Spleen (tissue), 11 donors: ENCODE results near the gene ITGBL1. TPM values are rescaled to one million over a fixed set of nuclear protein-coding genes. Genes with fewer than 3 reads are reported as not detected.

Experiments
- DNase-seq: peaks from one replicate; pipeline ENCODE4 v3.0.0-alpha.2; 2020
- H3K27ac ChIP-seq, 8 donors: fragments of 200-600 bp; sonication (generic) in 7 of 8; 1 replicate in 4 of 8; 2 replicates in 4 of 8; pipeline versions ENCODE4 v1.5.0 to v1.8.0; 2016 to 2021; ENCODE audit warnings: inconsistent platforms in 4 of 8, mild to moderate bottlenecking in 4 of 8, moderate library complexity in 1 of 8
- H3K27me3 ChIP-seq, 7 donors: fragments of 200-600 bp; sonication (generic) in 6 of 7; replicated peaks in 1 of 7; 1 replicate in 4 of 7; 2 replicates in 3 of 7; pipeline versions ENCODE4 v1.5.0 to v1.8.0; 2016 to 2021; ENCODE audit warnings: inconsistent platforms in 3 of 7, mild to moderate bottlenecking in 1 of 7
- H3K36me3 ChIP-seq, 6 donors: fragments of 200-600 bp; sonication (generic) in 5 of 6; 1 replicate in 4 of 6; 2 replicates in 2 of 6; pipeline versions ENCODE4 v1.5.0 to v1.8.0; 2016 to 2021; ENCODE audit warnings: inconsistent platforms in 2 of 6
- H3K4me1 ChIP-seq, 6 donors: fragments of 200-600 bp; sonication (generic) in 5 of 6; 1 replicate in 3 of 6; 2 replicates in 3 of 6; pipeline versions ENCODE4 v1.5.0 to v1.8.0; 2016 to 2021; ENCODE audit warnings: inconsistent platforms in 3 of 6
- H3K4me3 ChIP-seq, 8 donors: fragments of 200-600 bp; sonication (generic) in 7 of 8; 1 replicate in 4 of 8; 2 replicates in 4 of 8; pipeline versions ENCODE4 v1.5.0 to v1.8.0; 2016 to 2021; ENCODE audit warnings: inconsistent platforms in 4 of 8, mild to moderate bottlenecking in 4 of 8, moderate library complexity in 2 of 8
- H3K9me3 ChIP-seq, 8 donors: fragments of 200-600 bp; sonication (generic) in 7 of 8; 1 replicate in 4 of 8; 2 replicates in 4 of 8; pipeline versions ENCODE4 v1.5.0 to v1.8.0; 2016 to 2021; ENCODE audit warnings: inconsistent platforms in 4 of 8
- CTCF ChIP-seq, 11 experiments: fragments of 200-600 bp in 7 of 11; fragments of 450-650 bp in 4 of 11; sonication (generic) in 4 of 11; IDR thresholded peaks in 8 of 11; conservative IDR thresholded peaks in 3 of 11; 1 replicate in 7 of 11; 2 replicates in 4 of 11; pipeline versions ENCODE4 v1.4.0 to v1.8.0; 2016 to 2021; ENCODE audit warnings: antibody characterized with exemption in 11 of 11, inconsistent platforms in 4 of 11, mild to moderate bottlenecking in 1 of 11
- POLR2A ChIP-seq, 3 donors: fragments of 450-650 bp; IDR thresholded peaks; one replicate each; pipeline ENCODE4 v1.5.1; 2017; ENCODE audit warnings: antibody characterized with exemption in 3 of 3, mild to moderate bottlenecking in 1 of 3
- POLR2AphosphoS5 ChIP-seq, 3 donors: sonication (generic); formaldehyde crosslinking; IDR thresholded peaks; one replicate each; pipeline ENCODE4 v1.5.1; 2017; ENCODE audit warnings: antibody characterized with exemption in 3 of 3
- WGBS, 5 donors: extraction: QIAGEN DNeasy Blood & Tissue Kit in 3 of 5; methylation state at CpG; one replicate each; pipeline versions ENCODE4 v1.1.5 to v1.1.7; 2013 to 2018; 5-methylcytosine and 5-hydroxymethylcytosine counted together
- intact Hi-C: fragments of 100-400 bp; cut with DNase I; formaldehyde crosslinking; loops from one replicate; pipeline ENCODE4 v1.15.0; 2023; ENCODE audit warnings: low total_unique reads
- polyA plus RNA-seq, 3 donors: library from polyadenylated mRNA; stranded (reverse); fragments of 200-250 nt; gene quantifications; one replicate each; pipeline ENCODE4 v1.2.1, GENCODE V29; 2013
- total RNA-seq, 7 donors: library from RNA; depleted of rRNA in 3 of 7; stranded (reverse); fragments of >200 nt in 3 of 7; fragmentation: NEBNext Ultra II Directional in 4 of 7; extraction: Animal tissue kit (Norgen Biotek cat#: 25700) in 4 of 7; gene quantifications; one replicate each; pipeline versions ENCODE4 v1.1.0 to v1.2.1, GENCODE V29; 2016 to 2021
- donor health status: healthy with polysubstance abuse.
- donor health status: DM: no; HTN: no; CAD: no; lungs with moderate emphysema.
- donor health status: DM: no; HTN: no; CAD: no.
- donor health status: Bipolar disorder and iron deficiency.
- donor health status: healthy.
- donor health status: DM: no; HTN: no; CAD: no.
- donor health status: DM: yes; HTN: yes; CAD: no.

ITGBL1 gene
- total and polyA plus RNA-seq, 10 donors: 0.48 to 1.6 (median 0.97) TPM; not detected in 1

GRCh38 chr13:101486708-101487437 is 34.4 kb downstream of the ITGBL1 start:
- WGBS, 5 donors: 87 to 96% (median 92%) methylated on average over 1 of the region's 1 CpG
- no peak overlapping the region for H3K4me3 ChIP-seq
- intact Hi-C loops: no loop called here
- no peaks in the 10 kb centered on the region for H3K4me1 ChIP-seq
- TF ChIP-seq POLR2A (IDR thresholded peaks at IDR 0.05) (no peak), CTCF (IDR thresholded peaks at IDR 0.05 in 8 of 11, conservative IDR thresholded peaks at IDR 0.05 in 3 of 11) (no peak), POLR2AphosphoS5 (IDR thresholded peaks at IDR 0.05) (no peak)
- no peaks in the 10 kb centered on the region for H3K9me3 ChIP-seq
- no peaks in the 10 kb centered on the region for H3K36me3 ChIP-seq
- no peak overlapping the region for H3K27ac ChIP-seq
- no peaks in the 10 kb centered on the region for H3K27me3 ChIP-seq
- no peak for DNase-seq

GRCh38 chr13:101487438-101487830 is 35.0 kb downstream of the ITGBL1 start:
- TF ChIP-seq POLR2AphosphoS5 (IDR thresholded peaks at IDR 0.05) (no peak), CTCF (IDR thresholded peaks at IDR 0.05 in 8 of 11, conservative IDR thresholded peaks at IDR 0.05 in 3 of 11) (no peak), POLR2A (IDR thresholded peaks at IDR 0.05) (no peak)
- WGBS, 5 donors: 83 to 93% (median 88%) methylated on average over 4 of the region's 4 CpGs

GRCh38 chr13:101488734-101489133 is 36.3 kb downstream of the ITGBL1 start:
- H3K4me1 ChIP-seq: no peaks in the 10 kb centered on the region
- no peaks in the 10 kb centered on the region for H3K9me3 ChIP-seq
- H3K27me3 ChIP-seq: no peaks in the 10 kb centered on the region
- H3K27ac ChIP-seq: no peak overlapping the region
- 83 to 100% (median 88%) methylated on average over 1 of the region's 1 CpG for WGBS, 5 donors
- TF ChIP-seq CTCF (IDR thresholded peaks at IDR 0.05 in 8 of 11, conservative IDR thresholded peaks at IDR 0.05 in 3 of 11) (no peak), POLR2AphosphoS5 (IDR thresholded peaks at IDR 0.05) (no peak), POLR2A (IDR thresholded peaks at IDR 0.05) (no peak)
- no peaks in the 10 kb centered on the region for H3K36me3 ChIP-seq
- intact Hi-C loops: no loop called here
- DNase-seq: no peak
- H3K4me3 ChIP-seq: no peak overlapping the region

More at GRCh38 chr13:101487438-101487830, 35.0 kb downstream of the ITGBL1 start:
- H3K36me3 ChIP-seq: no peaks in the 10 kb centered on the region
- no peaks in the 10 kb centered on the region for H3K27me3 ChIP-seq
- no peaks in the 10 kb centered on the region for H3K9me3 ChIP-seq
- intact Hi-C loops: no loop called here
- no peak for DNase-seq
- no peaks in the 10 kb centered on the region for H3K4me1 ChIP-seq
- H3K4me3 ChIP-seq: no peak overlapping the region
- H3K27ac ChIP-seq: no peak overlapping the region

GRCh38 chr13:101489643-101490405 is 37.3 kb downstream of the ITGBL1 start:
- intact Hi-C loops: no loop called here
- Histone ChIP-seq H3K27ac (no peak overlapping the region), H3K4me3 (no peak overlapping the region), H3K9me3 (no peaks in the 10 kb centered on the region), H3K4me1 (no peaks in the 10 kb centered on the region), H3K36me3 (no peaks in the 10 kb centered on the region), H3K27me3 (no peaks in the 10 kb centered on the region)
- WGBS, 5 donors: 78 to 91% (median 82%) methylated on average over 3 of the region's 3 CpGs
- no peak for DNase-seq
- TF ChIP-seq POLR2AphosphoS5 (IDR thresholded peaks at IDR 0.05) (no peak), POLR2A (IDR thresholded peaks at IDR 0.05) (no peak), CTCF (IDR thresholded peaks at IDR 0.05 in 8 of 11, conservative IDR thresholded peaks at IDR 0.05 in 3 of 11) (no peak)
